MM.1S (cell line): ENCODE data around the gene WNT5A.

ENCODE experiments used
- DNase-seq: peaks from one replicate; pipeline ENCODE4 v3.0.0-alpha.2; 2015
- H2AFZ ChIP-seq: fragments of 300-600 bp; sonication (generic); 2 replicates; pipeline ENCODE4 v1.6.0; 2016; ENCODE audit warnings: antibody characterized with exemption, low read length
- H3F3A ChIP-seq: fragments of 300-600 bp; sonication (generic); 2 replicates; pipeline ENCODE4 v1.6.1; 2016; ENCODE audit warnings: mild to moderate bottlenecking, antibody characterized with exemption, low read length, moderate library complexity, mixed read lengths; ENCODE audit not compliant: insufficient read depth
- H3K27ac ChIP-seq: fragments of 300-600 bp; sonication (generic); 2 replicates; pipeline ENCODE4 v1.5.1; 2016; ENCODE audit warnings: mild to moderate bottlenecking, low read length
- H3K27me3 ChIP-seq: fragments of 300-600 bp; sonication (generic); replicated peaks from 2 replicates; pipeline ENCODE4 v1.6.0; 2016; ENCODE audit warnings: low read length; ENCODE audit not compliant: insufficient read depth
- H3K36me3 ChIP-seq: fragments of 300-600 bp; sonication (generic); replicated peaks from 2 replicates; pipeline ENCODE4 v1.6.1; 2016; ENCODE audit warnings: mild to moderate bottlenecking, low read length, mixed read lengths; ENCODE audit not compliant: insufficient read depth
- H3K4me1 ChIP-seq: fragments of 300-600 bp; sonication (generic); 2 replicates; pipeline ENCODE4 v1.6.1; 2016; ENCODE audit warnings: low read length, mixed read lengths
- H3K4me2 ChIP-seq: fragments of 300-600 bp; sonication (generic); 2 replicates; pipeline ENCODE4 v1.6.0; 2016; ENCODE audit warnings: low read depth, low read length
- H3K4me3 ChIP-seq: fragments of 300-600 bp; sonication (generic); 2 replicates; pipeline ENCODE4 v1.5.1; 2016; ENCODE audit warnings: low read length, mixed read lengths
- H3K79me2 ChIP-seq: fragments of 300-600 bp; sonication (generic); 2 replicates; pipeline ENCODE4 v1.6.1; 2016; ENCODE audit warnings: mixed run types, low read length, mixed read lengths
- H3K9ac ChIP-seq: fragments of 300-600 bp; sonication (generic); 2 replicates; pipeline ENCODE4 v1.6.1; 2016; ENCODE audit warnings: low read length, mixed read lengths
- H3K9me2 ChIP-seq: fragments of 300-600 bp; sonication (generic); replicated peaks from 2 replicates; pipeline ENCODE4 v1.6.1; 2016; ENCODE audit warnings: mild to moderate bottlenecking, low read length, mixed read lengths; ENCODE audit not compliant: insufficient read depth
- H3K9me3 ChIP-seq: fragments of 300-600 bp; sonication (generic); replicated peaks from 2 replicates; pipeline ENCODE4 v1.6.1; 2016; ENCODE audit warnings: mild to moderate bottlenecking, low read length, mixed read lengths; ENCODE audit not compliant: insufficient read depth
- H4K20me1 ChIP-seq: fragments of 300-600 bp; sonication (generic); 2 replicates; pipeline ENCODE4 v1.6.1; 2016; ENCODE audit warnings: mild to moderate bottlenecking, low read length, moderate library complexity, mixed read lengths; ENCODE audit not compliant: insufficient read depth
- CTCF ChIP-seq: fragments of 300-600 bp; sonication (generic); IDR thresholded peaks from 2 replicates; pipeline ENCODE4 v1.5.1; 2016; ENCODE audit warnings: antibody characterized with exemption, low read length, mixed read lengths
- EZH2 ChIP-seq: fragments of 300-600 bp; sonication (generic); optimal IDR thresholded peaks from 2 replicates; pipeline ENCODE3; 2017; ENCODE audit warnings: low read depth, mild to moderate bottlenecking, antibody characterized with exemption, low read length, mixed read lengths
- EZH2phosphoT487 ChIP-seq: fragments of 300-600 bp; sonication (generic); IDR thresholded peaks from 2 replicates; pipeline ENCODE4 v1.6.1; 2018; ENCODE audit warnings: antibody characterized with exemption, low read length

Gene WNT5A

GRCh38 chr3:55445551-55445950 lies 41.6 kb downstream of the WNT5A start:
- no peak overlapping the region for H3K4me2 ChIP-seq
- no peaks in the 10 kb centered on the region for H3F3A ChIP-seq
- TF ChIP-seq EZH2phosphoT487 = no peak
- TF ChIP-seq CTCF = no peak
- no peak for TF ChIP-seq EZH2
- no peak overlapping the region for H3K9ac ChIP-seq
- no peaks in the 10 kb centered on the region for H4K20me1 ChIP-seq
- H2AFZ ChIP-seq = no peak overlapping the region
- H3K79me2 ChIP-seq = no peaks in the 10 kb centered on the region
- no peak for DNase-seq
- no peaks in the 10 kb centered on the region for H3K9me2 ChIP-seq
- no peaks in the 10 kb centered on the region for H3K36me3 ChIP-seq
- H3K9me3 ChIP-seq = no peaks in the 10 kb centered on the region
- H3K4me3 ChIP-seq = no peak overlapping the region
- no peaks in the 10 kb centered on the region for H3K4me1 ChIP-seq
- no peak overlapping the region for H3K27ac ChIP-seq
- no peaks in the 10 kb centered on the region for H3K27me3 ChIP-seq

- H3K4me1 ChIP-seq = no peaks in the 10 kb centered on the region
- H2AFZ ChIP-seq = no peak overlapping the region
- H3K27ac ChIP-seq = no peak overlapping the region
- H3K4me3 ChIP-seq = no peak overlapping the region
- no peak for TF ChIP-seq EZH2
- no peaks in the 10 kb centered on the region for H3K36me3 ChIP-seq
- H3K9me2 ChIP-seq = no peaks in the 10 kb centered on the region
- no peaks in the 10 kb centered on the region for H3K9me3 ChIP-seq
- H3K79me2 ChIP-seq = no peaks in the 10 kb centered on the region
- H4K20me1 ChIP-seq = no peaks in the 10 kb centered on the region
- H3K4me2 ChIP-seq = no peak overlapping the region
- H3K9ac ChIP-seq = no peak overlapping the region
- DNase-seq = no peak
- no peaks in the 10 kb centered on the region for H3K27me3 ChIP-seq
- H3F3A ChIP-seq = no peaks in the 10 kb centered on the region
These were observed 43.8 kb downstream of the WNT5A start for GRCh38 chr3:55443346-55443745.

GRCh38 chr3:55442861-55443260 lies 44.2 kb downstream of the WNT5A start:
- H3K9ac ChIP-seq = no peak overlapping the region
- H3K9me3 ChIP-seq = no peaks in the 10 kb centered on the region
- no peak overlapping the region for H3K27ac ChIP-seq
- no peak overlapping the region for H2AFZ ChIP-seq
- no peaks in the 10 kb centered on the region for H3F3A ChIP-seq
- H3K79me2 ChIP-seq = no peaks in the 10 kb centered on the region
- H3K4me3 ChIP-seq = no peak overlapping the region
- H4K20me1 ChIP-seq = no peaks in the 10 kb centered on the region
- H3K4me1 ChIP-seq = no peaks in the 10 kb centered on the region
- H3K9me2 ChIP-seq = no peaks in the 10 kb centered on the region
- no peaks in the 10 kb centered on the region for H3K36me3 ChIP-seq
- H3K27me3 ChIP-seq = no peaks in the 10 kb centered on the region
- no peak for DNase-seq
- TF ChIP-seq EZH2phosphoT487 (no peak), CTCF (no peak), EZH2 (no peak)
- H3K4me2 ChIP-seq = no peak overlapping the region

- Histone ChIP-seq H3F3A (no peaks in the 10 kb centered on the region), H3K9me3 (no peaks in the 10 kb centered on the region), H3K36me3 (no peaks in the 10 kb centered on the region), H3K27me3 (no peaks in the 10 kb centered on the region), H2AFZ (no peak overlapping the region), H3K79me2 (no peaks in the 10 kb centered on the region), H3K9ac (no peak overlapping the region), H3K9me2 (no peaks in the 10 kb centered on the region), H3K4me1 (no peaks in the 10 kb centered on the region), H4K20me1 (no peaks in the 10 kb centered on the region), H3K4me3 (no peak overlapping the region), H3K4me2 (no peak overlapping the region), H3K27ac (no peak overlapping the region)
- DNase-seq = no peak
- TF ChIP-seq EZH2 (no peak), EZH2phosphoT487 (no peak), CTCF (no peak)
These were observed 45.6 kb downstream of the WNT5A start for GRCh38 chr3:55441499-55441898.
